ENCODE data around the gene HCFC2.

HCFC2 gene

DNA sequence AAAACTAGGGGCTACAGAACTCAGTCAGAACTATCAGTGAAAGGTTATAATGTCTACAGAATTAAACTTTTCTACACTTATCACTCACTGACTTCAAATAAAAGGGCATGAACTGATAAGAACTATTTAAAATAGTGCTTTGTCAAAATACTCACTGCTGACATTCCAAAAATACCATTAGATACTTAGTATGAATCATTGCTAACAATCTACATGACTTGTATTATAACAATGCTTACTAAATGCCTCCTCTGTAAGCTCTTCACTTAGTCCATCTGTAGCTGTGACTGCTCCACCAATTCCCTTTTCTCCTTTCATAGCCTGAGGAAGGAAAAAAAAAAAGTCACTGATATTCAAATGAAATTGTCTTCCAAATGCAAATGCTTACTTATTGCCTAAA is 56.7 kb downstream of the HCFC2 start:
- peak; percentile 65 for DNase-seq (ENCODE audit: low spot score)

DNA sequence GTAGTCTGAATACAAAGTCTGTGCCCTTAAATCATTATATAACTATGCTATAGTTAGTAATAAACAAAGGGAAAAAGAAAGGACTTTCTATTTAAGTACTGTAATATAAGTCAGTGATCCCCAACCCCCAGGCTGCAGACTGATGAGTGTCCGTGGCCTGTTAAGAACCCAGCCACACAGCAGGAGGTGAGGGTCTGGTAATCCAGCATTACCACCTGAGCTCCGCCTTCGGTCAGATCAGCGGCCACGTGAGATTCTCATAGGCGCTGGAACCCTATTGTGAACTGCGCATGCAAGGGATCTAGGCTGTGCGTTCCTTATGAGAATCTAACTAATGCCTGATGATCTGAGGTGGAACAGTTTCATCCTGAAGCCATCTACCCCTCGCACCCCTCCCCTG is 58.0 kb downstream of the HCFC2 start:
- no peak for DNase-seq (ENCODE audit: low spot score)

DNA sequence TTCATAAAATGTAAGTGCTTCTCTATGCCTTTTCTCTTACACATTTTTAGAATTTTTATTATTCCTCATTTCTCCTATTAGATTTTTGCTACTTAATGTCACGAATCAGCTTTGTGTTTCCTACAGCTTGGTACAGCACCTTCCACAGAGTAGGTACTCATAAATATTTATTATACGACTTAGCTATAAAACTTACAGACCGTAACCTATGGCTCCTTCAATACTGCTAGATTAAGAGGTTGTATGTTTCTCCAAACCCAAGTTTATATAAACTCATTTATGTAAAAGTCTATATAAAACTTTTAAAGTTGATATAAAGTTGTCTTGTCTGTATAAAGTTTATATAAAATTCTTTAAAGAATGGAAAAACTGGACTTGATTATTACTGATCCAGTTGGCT is 62.2 kb downstream of the HCFC2 start:
- no peak for DNase-seq (ENCODE audit: low spot score)

DNA sequence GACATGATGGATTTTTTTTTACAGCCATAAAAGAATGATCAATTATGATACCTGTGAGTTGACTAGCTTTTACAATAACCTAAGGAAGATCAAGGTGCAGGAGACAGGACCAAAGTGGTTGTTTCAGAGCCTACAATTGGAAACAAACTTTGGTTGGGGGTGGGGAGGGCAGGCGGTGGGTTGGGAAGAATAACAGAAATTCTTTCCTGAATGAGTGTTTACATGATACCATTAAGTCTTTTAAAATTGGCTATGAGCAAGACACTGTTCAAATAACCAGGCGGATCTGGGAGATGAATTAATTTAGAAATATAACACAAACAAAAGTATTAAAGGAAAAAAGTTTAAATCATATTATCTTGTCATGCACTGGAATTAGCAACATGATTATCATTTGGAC is 66.4 kb downstream of the HCFC2 start:
- no peak for DNase-seq (ENCODE audit: low spot score)

DNA sequence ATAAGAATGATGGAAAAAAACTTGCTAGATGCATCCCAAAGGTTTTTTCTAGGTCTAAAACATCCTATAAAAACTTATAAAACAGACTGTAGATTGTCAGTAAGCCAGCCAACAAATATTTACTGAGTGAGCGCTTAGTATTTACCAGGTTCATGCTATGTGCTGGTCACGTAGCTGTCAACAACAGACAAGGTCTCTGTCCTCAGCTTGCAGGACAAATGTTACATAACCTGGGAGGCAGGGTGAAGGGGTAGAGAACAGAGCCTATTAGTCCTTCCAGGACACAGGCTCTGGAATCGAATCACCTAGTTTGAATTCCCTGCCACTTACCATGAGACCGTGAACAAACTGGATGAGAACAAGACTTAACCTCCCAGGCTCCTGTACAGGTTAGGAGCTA is 67.3 kb downstream of the HCFC2 start:
- no peak for DNase-seq (ENCODE audit: low spot score)

DNA sequence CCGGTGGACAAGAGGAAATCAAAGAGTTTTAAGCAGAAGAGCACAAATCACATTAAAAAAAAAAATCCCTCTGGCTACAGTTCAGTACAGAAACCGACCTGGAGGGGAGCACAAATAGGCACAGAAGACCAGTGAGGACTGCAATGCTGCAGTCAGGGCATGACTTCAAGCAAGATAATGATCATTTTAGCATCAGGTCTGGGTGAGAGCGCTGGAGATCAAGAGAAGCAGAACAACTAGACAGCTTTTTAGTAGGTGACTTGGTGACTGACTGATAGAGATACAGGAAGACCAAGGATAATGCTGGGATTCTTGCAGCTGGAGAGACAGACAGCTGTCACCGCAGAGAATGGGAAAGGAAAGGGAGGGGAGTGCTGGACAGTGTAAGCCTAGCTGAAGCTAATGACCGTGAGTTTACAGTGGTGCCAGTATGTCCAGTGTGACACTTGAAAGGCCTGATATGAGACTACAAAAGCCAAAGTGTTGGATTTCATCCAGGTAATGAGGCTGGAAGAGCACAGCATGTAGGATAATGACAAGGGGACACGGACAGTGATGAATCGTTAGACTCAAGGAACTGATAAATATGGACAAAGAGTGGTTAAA is 68.1 kb downstream of the HCFC2 start:
- no peak for DNase-seq (ENCODE audit: low spot score)

DNA sequence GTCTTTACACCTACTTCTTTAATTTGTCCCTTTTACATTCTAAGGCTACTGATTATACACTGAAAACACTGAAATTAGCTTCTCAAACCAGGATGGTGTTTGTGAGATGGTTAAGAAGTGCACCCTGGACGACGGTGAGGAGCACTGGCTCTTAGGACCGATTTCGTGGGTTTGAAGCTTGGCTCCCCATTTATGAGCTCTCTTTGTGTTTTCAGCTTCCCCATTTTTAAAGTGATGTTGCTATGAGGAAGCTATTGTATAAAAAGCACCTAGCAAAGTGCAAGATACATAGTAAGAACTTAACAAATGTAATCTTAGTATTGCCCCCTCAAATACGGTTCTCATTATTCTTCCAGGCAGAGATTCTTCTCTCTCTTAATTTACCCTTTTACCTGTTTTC is 69.0 kb downstream of the HCFC2 start:
- DNase-seq (ENCODE audit: low spot score): no peak

DNA sequence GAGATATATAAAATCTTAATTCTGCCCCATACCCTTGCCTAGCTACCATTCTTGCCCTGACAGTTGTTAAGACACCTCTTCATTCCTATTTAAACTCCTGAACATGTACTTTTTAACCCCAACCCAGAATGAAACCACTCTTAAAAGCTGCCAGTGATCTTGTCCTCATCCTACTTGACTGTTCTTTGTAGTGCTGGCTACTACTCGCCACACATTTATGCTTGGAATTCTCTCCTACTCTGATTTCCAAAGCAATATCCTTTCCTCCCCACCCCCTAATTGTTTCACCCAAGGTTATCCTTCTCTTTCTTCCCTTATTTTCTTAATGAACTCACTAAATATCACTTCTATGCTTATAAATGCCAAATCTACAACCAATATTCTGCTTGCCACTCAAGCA is 69.5 kb downstream of the HCFC2 start:
- DNase-seq (ENCODE audit: low spot score): peak; percentile 18

DNA sequence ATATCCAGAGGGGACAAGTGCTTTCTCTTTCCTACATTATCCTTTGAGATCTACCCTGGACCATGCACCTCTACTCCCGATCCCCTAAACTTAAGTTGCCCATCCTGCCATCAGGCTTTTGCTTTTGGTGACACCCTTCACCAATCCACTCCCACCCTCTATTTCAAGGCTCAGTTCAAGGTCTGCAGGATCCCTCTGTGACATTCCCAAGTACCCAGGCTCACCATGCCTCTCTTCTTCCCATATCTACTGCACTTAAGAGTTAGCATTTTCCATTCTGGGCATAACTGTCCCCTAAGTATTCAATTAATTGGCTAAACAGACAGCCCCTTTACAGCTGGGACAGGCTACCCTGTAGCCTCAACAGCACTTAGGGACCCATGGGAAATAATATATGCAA is 70.6 kb downstream of the HCFC2 start:
- DNase-seq (ENCODE audit: low spot score): no peak

DNA sequence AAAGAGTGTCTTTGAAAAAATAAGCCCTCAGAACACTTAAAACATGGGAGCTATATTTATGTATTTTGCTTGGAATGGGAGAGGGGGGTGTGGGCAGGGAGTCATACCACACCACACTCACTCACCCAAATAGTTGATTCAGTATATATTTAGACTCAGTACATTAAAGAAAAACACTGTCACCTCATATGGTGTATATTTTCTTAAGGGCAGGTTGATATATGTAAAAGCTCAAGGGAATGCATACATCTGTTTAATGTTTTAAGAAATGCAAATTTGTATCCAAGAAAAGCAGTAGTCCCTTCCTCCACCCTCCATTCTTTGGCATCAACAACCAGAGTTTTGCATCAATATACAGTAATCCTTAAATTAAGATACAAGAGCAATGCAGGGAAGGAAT is 72.2 kb downstream of the HCFC2 start:
- DNase-seq (ENCODE audit: low spot score): no peak

DNA sequence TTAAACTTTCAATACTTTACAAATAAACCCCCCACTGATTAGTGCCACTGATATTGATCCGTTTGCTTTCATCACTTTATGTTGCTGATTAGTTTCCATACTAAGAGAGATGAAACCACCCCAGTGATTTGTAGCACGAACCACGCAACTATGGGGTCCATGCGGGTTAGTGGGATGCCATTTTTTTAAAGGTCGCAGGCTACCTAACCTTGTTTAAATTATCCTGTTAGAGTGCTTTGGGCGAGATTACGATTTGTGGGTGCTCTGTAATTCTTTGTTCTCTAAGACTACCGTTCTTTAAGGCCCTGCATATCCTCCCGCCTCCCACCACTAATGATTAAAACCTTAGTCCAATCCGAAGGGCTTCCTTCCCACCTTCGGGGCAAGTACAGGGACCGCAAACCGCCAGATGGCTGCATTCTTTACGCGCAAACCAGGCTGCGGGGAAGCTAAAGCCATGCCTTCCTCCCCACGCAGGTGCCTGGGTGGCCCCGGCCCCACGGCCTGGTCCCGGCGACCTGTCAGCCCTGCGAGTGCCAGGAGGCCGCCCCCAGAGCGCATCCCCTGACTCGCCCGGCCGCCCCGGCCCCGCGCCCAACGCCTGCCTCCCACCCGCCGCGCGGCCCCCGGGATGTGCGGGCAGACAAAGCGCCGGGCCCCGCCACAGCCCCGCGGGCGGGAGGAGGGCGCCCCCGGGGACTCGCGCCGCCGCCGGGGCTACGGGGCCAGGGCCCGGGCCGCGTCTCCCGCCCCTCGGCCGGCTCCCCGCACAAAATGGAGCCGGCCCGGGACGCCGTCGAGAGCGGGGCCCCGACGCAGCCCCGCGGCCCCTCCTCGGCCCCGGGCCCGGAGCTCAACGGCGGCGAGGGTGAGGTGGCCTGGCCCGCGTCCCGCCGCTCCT is 72.9 kb downstream of the HCFC2 start:
- DNase-seq (ENCODE audit: low spot score): peak; percentile 44

DNA sequence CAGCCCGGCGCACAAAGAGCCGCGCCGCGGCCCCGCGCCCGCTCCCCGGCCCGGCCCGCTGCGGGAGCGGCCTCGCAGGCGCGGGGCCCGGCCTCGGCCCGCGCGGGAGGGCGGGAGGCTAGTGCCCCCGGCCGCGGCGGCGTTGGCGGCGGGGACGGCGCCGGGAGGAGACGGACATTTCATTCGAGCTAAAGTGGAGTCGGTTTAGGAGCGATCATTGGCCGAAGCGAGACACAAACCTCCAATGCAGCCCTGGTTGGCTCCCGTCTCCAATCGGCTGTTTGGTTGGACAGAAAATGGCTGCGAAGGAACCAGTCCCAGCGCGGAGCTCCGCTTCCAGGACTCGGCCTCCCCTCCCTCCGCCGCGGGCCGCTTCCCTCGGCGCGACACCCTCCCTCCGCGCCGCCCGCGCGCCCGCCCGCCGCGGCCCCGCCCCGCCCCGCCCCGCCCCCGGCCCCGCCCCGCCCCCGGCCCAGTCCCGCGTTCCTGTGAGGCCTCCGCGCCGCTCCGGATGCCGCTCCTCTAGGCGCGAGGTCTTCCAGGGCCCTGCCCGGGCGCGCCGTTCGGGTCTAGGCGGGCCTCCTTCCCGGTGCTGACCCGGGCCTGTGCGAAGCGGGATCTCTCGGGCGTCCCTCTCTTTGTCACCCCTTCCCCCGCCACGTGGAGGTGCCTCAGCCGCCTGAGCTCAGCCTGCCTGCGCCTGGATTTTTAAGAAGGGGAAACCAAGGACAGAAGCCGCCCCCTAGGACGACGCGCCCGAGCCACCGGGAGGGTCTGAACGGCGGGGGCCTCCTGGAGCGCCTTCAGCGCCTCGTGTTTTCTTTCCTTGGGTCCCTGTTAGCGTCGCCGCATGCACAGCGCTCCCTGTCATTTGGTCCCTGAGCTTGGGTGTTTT is 73.8 kb downstream of the HCFC2 start, which contains the start of gene NFYB:
Gene NFYB, minus strand, starts transcription at position 309 of the 895 bp plus-strand sequence. CDS start 2,757 bp downstream, outside the sequence.
- peak; percentile 98 for DNase-seq (ENCODE audit: low spot score)

DNA sequence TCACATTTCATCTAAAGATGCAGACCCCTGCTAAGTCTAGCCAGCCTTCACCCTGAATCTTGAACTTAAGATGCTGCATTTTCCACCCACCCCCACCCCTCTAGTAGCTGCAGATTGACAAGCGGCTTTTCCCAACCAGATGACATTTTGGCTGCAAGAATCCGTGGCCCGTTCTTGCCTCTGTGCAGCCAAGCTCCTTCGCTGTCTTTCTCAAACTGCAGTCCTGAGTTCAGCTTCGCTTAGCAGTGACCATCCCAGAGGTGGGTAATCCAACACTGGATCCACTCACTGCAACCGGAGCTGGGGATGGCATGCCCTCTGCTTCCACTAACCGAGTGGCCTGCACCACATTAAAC is 74.4 kb downstream of the HCFC2 start:
- DNase-seq (ENCODE audit: low spot score): peak; percentile 23

DNA sequence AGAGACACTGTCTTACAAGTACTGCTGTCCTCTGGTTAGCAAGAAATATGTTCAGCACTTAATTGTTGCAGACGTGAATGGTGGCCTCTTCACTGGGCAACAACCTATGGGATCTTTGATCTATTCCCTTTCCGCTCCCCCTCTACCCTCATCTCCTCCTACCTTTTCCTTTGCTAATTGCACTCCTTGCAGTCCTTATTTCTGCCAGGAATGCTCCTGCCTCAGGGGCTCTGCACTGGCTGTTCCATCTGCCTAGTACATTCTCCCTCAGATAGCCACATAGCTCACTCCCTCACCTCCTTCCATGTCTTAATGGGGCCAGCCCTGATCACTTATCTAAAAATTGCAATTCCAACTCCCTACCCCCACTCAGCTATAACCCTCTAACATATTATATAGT is 78.2 kb downstream of the HCFC2 start:
- no peak for DNase-seq (ENCODE audit: low spot score)

DNA sequence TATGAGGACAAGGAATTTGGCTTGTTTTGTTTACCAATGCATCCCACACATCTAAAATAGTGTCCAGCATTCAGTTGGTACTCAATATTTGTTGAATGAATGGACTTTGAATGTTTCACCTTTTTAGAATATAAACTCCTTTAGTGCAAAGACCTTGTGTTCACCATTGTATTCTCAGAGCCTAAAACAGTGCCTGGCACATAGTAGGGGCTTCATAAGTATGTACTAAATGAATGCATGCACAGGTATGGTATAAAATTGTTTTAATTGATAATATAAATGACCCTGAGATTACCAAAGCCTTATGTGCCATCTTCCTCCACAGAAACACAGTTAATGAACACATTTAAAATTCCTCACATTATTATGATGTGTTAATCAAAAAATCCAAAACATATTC is 78.7 kb downstream of the HCFC2 start:
- no peak for DNase-seq (ENCODE audit: low spot score)

DNA sequence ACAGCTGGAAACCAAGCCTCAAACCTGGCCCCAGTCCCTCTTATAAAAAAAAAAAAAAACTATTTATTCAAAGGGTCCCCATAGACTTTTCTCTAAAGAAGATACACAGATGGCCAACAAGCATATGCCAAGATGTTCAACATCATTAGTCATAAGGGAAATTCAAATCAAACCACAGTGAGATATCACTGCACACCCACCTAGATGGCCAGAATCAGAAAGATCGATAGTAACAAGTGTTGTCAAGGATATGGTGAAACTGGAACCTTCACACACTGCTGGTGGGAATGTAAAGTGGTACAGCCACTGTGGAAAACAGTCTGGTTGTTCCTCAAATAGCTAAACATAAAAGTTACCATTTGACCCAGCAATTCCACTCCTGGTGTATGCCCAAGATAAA is 79.6 kb downstream of the HCFC2 start:
- no peak for DNase-seq (ENCODE audit: low spot score)

DNA sequence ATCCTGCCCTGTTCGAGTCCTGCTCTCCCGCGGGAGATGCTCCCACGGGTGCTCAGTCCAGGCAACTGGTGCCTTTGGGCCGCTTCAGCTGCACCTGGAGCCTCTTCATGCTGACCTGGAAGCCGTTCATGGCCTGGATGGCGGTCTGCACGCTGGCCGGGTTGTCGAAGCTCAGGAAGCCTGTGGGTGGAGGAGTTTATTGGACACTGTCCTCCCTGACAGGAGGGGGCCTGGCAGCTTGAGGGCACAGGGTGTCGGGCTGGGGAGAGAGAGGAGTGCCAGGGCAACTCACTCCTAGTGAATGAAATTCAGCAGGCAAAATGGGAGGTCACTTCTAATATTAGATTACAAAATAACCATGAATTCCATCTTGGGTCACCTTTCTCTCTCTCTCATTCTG is 83.0 kb downstream of the HCFC2 start:
- DNase-seq (ENCODE audit: low spot score): no peak

DNA sequence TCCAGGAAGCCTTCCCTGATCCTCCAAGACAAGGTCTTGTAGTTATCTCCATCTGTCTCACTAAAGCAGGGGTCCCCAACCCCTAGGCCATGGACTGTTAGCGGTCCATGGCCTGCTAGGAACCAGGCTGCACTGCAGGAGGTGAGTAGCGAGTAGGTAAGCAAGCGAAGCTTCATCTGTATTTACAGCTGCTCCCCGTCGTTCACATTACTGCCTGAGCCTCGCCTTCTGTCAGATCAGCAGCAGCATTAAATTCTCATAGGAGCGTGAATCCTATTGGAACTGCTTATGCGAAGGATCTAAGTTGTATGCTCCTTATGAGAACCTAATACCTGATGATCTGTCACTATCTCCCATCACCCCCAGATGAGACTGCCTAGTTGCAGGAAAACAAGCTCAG is 86.1 kb downstream of the HCFC2 start:
- no peak for DNase-seq (ENCODE audit: low spot score)

DNA sequence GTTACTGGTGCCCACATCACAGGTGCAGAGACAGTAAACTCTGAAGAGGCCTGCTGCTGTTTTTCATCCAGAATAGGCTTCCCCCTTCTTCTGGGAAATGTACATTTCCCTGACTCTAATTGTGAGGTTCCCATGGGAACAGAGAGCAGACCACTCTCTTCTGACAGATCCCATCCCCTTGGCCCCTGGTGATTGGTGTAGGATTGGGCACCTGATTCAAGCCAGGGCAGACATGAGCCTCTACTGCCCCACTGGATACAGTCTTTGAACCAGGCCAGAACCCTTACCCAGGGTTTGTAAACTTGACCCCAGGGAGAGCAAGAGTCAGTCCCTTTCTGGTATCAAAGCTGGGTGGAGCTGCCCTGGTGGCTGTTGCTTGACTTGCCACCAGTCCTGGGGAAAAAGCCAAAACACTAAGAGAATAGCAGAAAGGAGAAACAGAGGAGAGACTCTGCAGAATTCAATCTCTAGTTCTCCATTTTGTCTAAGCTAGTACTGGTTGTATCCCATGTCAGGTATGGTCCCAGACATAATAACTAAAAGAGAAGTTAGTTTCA is 88.4 kb downstream of the HCFC2 start:
- DNase-seq (ENCODE audit: low spot score): no peak

DNA sequence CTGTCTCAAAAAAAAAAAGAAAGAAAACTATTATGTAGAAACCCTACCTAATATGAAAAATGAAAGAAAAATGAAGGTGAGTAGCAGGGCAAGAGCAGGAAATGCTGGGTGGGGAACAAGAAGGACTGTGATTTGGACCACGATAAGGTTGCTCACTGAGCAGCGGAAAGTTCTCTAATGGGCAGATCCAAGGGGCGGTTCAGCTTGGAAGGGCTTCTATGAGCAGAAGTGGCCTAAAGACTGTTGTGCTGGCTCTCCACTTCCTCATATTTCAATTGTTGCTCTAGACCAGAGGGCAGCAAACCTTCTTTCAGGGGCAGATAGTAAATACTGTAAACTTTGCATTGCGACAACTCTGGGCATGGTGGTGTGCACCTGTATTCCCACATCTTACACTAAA is 90.0 kb downstream of the HCFC2 start:
- no peak for DNase-seq (ENCODE audit: low spot score)

DNA sequence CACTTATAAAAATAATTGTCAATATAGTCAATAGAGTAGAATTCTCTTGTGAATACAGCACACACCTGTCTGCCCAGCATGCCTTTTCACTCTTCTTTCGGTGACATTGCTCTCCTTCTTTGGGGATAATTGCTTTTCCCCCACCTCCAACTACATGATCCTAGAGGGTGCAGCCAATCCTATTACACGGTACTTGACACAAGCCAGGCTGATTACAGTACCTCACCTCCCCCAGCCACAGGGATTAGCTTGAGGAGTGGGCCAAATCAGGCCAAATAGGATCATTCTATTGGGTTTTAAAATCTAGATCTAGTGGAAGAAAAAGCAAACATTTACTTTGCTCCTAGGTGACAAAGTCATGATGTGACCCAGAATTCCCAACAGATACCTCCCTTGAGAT is 90.5 kb downstream of the HCFC2 start:
- DNase-seq (ENCODE audit: low spot score): no peak
